Fibroblast of gingiva (primary cell): ENCODE results near the gene GOLGB1.
A peak's percentile ranks its signal among the peaks of the same experiment; 100 is the strongest.

Experiments used
- DNase-seq: peaks from one replicate; pipeline ENCODE4 v3.0.0-alpha.2; 2011; ENCODE audit warnings: low read depth

The GOLGB1 gene

DNA sequence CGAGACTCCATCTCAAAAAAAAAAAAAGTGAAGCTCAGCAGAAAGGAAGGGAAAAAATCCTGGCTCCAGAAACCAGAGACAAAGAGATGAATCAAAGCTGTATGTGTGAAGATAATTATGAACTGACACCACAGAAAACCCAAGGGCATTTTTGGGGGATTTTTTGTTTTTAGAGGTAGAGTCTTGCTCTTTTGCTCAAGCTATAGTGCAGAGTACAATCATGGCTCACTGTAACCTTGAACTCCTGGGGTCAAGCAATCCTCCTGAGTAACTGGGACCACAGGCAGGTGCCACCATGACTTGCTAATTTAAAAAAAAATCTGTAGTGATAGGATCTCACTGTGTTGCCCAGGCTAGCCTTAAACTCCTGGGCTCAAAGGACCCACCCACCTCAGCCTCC is 111.6 kb downstream of the GOLGB1 start:
- no peak for DNase-seq

DNA sequence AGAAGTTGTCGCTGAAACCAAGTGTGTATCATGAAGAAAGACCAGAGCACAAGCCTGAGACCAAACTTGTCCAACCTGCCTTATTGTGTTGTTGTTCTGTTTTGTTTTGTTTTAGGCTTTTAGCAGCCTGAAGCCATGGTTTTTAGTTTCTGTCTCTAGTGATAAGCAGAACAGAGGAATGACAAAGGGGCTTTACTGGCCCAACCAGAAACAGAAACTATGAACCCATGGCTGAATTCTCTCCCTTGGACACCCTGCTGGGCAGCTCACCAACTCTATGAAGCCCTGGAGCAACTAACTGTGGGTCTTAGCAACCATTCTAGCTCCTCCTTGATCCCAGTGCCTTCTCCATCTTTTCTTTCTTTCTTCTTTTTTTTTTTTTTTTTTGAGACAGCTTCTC is 119.2 kb downstream of the GOLGB1 start:
- DNase-seq = no peak

DNA sequence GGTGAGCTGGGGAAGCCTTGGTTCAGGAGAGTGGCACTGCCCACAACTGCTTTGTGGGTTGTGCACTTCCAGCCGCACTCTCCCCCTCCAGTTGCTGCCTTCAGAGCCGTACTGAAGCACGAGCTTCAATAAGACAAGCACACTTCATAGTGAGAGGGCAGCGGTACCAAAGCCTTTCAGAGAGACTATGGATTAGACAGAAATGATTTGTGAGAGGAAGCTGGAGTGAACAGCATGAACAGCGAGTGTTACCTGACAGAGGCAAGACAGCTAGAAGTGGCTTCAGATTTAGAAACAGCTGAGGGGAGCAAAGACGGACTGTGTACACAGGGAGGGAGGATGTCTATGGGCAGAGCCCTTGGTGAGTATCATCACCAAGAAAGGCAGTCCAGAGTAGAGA is 119.9 kb downstream of the GOLGB1 start:
- no peak for DNase-seq

DNA sequence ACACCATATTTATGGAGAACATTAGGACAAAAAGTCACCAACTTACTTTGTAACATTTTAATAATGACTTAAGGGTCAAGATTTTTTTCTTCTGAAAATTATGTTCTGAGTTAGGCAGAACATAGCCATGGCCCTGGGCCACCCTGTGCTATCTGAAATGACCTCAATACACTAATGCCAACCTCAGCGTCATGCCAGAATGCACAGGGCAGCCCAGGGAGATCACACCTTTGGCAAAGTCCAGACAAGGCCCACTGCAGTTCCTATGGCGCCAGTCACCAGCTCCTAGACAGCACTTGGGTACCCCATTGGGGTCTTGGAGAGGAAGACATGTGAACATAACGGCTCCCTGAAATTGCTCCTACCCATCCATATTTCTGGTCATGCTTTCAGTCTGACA is 121.9 kb downstream of the GOLGB1 start:
- no peak for DNase-seq

DNA sequence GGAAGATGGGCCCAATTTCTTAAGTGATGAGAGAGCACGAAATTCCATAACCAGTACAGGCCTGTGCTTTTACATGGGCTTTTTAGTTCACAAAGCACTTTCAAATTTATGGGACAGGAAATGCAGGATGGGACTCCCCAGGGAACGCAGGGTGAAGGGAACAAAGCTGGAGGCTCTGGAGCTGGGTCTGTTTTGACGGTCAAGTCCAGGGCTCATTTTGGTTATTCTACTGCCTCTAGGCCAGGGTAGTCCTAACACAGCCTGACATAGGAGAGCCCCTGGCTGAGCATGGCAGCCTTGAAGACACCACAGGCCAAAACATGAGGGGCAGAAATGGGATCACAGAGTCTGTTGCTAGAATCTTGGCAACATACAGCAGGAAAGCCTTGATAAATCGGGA is 122.3 kb downstream of the GOLGB1 start:
- DNase-seq = no peak

DNA sequence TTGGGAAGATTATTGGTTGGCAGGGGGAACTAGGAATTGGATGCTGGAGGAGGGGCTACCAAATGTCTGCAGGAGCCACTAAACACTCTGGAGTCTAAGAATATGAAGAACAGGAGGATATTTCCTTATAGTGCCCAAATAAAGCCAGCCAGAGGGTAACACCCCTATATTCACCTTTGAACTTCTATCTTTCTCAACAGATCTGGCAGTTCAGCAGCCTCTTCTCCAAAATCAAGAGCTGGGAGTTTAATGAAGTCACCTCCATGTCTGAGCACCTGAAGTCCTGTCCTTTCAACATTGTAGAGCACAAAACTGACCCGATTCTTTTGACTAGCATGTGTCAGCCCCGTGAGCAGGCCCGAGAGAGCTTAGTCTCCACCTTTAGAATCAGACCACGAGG is 123.0 kb downstream of the GOLGB1 start:
- DNase-seq = no peak

DNA sequence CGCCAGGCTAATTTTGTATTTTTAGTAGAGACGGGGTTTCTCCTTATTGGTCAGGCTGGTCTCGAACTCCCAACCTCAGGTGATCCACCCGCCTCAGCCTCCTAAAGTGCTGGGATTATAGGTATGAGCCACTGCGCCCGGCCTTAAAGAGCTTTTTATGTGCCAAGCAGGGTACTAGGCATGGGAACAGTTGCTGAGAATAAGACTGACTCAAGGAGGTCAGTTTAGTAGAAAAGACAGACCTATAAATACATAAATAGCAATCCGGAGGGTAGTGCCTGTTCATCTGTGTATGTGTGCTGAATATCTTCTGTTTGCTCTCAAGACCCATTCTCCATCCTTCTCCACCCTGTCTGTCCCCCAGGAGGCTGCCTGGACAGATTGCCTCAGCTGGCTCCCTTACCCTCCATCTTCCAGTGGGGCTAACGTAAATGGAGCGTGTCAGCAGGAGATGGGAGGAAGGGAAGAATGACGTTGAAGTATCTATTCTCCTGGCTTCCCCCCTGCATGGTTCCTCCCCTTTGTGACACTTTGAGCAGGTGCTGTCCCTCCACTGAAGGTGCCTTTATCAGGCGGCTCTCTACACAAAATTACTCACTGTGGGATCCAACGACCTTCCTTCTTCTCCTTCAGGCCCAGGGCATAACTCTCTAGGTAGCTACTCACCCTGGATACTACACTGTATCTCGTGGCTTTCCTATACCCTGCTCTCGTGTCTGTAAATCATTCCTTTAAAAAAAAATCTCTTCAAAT is 125.2 kb downstream of the GOLGB1 start:
- DNase-seq = no peak

DNA sequence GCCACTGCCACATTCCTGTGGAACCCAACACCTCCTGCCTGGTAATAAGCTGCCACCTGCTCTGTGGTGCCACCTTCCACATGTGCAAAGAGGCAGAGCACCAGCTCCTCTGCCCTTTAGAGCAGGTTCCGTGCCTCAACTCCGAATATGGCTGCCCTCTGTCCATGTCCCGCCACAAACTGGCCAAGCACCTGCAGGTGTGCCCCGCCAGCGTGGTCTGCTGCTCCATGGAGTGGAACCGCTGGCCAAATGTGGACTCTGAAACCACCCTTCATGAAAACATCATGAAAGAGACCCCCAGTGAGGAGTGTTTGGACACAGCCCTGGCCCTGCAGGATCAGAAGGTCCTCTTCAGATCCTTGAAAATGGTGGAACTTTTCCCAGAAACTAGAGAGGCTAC is 128.1 kb downstream of the GOLGB1 start:
- DNase-seq = no peak

DNA sequence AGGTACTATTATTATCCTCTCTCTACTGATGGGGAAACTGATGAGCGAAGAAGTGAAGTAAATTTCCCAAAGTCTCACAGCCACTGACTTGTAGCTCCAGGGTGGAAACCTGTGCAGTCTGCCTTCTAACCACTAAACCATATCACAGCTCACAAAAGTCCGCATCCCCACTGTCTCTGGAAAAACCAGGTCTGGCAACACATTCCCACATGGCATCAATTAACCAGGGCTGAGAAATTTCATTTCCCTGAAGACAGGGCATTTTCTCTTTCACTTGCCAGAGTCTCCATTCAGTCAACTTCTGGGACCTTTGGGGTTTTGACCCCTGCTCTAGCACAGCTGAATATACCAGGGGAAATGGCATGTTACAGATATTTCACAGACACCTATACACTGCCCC is 129.8 kb downstream of the GOLGB1 start:
- DNase-seq = peak; percentile 9
